GM19324 (cell line): ENCODE measurements around the gene GPR15.

Source experiments
- ATAC-seq: cut with Tn5 transposase; IDR thresholded peaks from one replicate; pipeline ENCODE4 v1.9.1; 2021; ENCODE audit warnings: mild to moderate bottlenecking, moderate library complexity; ENCODE audit not compliant: unreplicated experiment, low FRiP score

Gene GPR15

GRCh38 chr3:98582042-98582441 is 50.3 kb downstream of the GPR15 start:
- no peak for ATAC-seq

GRCh38 chr3:98583766-98584165 is 52.0 kb downstream of the GPR15 start:
- ATAC-seq: no peak
